Gastrocnemius medialis (tissue), 4 donors: Measurements from ENCODE around the gene TNIP2. TPM values are rescaled to one million over a fixed set of nuclear protein-coding genes. Genes with fewer than 3 reads are reported as not detected.
A peak's percentile ranks its signal among the peaks of the same experiment; 100 is the strongest.

Experiments
- ATAC-seq, 2 donors: fragments of 150-250 bp; one replicate each; pipeline ENCODE4 v1.9.1; 2016
- DNase-seq, 2 donors: peaks; one replicate each; pipeline ENCODE4 v3.0.0-alpha.2; 2019
- H3K27ac ChIP-seq, 4 donors: fragments of 200-600 bp; sonication (generic); 1 replicate in 1 of 4; 2 replicates in 3 of 4; pipeline ENCODE4 v1.5.1; 2016 to 2018; ENCODE audit warnings: mild to moderate bottlenecking in 2 of 4, moderate library complexity in 1 of 4
- H3K27me3 ChIP-seq, 3 donors: fragments of 200-600 bp; sonication (generic) in 2 of 3; 1 replicate in 1 of 3; 2 replicates in 2 of 3; pipeline versions ENCODE4 v1.5.1 to v1.6.0; 2016 to 2019; ENCODE audit warnings: mild to moderate bottlenecking in 1 of 3, moderate library complexity in 1 of 3
- H3K36me3 ChIP-seq, 2 donors: fragments of 200-600 bp; sonication (generic) in 1 of 2; one replicate each; pipeline ENCODE4 v1.5.1; 2017 to 2018
- H3K4me1 ChIP-seq, 2 donors: fragments of 200-600 bp; sonication (generic) in 1 of 2; one replicate each; pipeline ENCODE4 v1.5.1; 2016 to 2017; ENCODE audit warnings: mild to moderate bottlenecking in 2 of 2
- H3K4me3 ChIP-seq, 4 donors: fragments of 200-600 bp; sonication (generic) in 3 of 4; 1 replicate in 1 of 4; 2 replicates in 3 of 4; pipeline ENCODE4 v1.5.1; 2016 to 2019; ENCODE audit warnings: mild to moderate bottlenecking in 2 of 4
- H3K9me3 ChIP-seq, 3 donors: fragments of 200-600 bp; sonication (generic) in 2 of 3; 1 replicate in 1 of 3; 2 replicates in 2 of 3; pipeline ENCODE4 v1.5.1; 2016 to 2019
- CTCF ChIP-seq, 5 experiments: fragments of 450-650 bp in 3 of 5; fragments of 200-600 bp in 2 of 5; sonication (generic) in 2 of 5; IDR thresholded peaks in 4 of 5; conservative IDR thresholded peaks in 1 of 5; 1 replicate in 4 of 5; 2 replicates in 1 of 5; pipeline ENCODE4 v1.5.1; 2016 to 2019; ENCODE audit warnings: antibody characterized with exemption in 5 of 5, mild to moderate bottlenecking in 3 of 5, moderate library complexity in 3 of 5
- POLR2A ChIP-seq, 2 donors: fragments of 450-650 bp; IDR thresholded peaks; one replicate each; pipeline ENCODE4 v1.6.1; 2017; ENCODE audit warnings: antibody characterized with exemption in 2 of 2, mild to moderate bottlenecking in 2 of 2, moderate library complexity in 2 of 2
- in situ Hi-C, 4 donors: fragments of 200-750 bp; cut with MboI; loops; one replicate each; pipeline versions ENCODE4 v1.15.0 to v1.8.0; 2017; ENCODE audit warnings: low sequenced_read_pairs in 4 of 4
- intact Hi-C: fragments of 100-400 bp; cut with DNase I; formaldehyde crosslinking; loops from one replicate; pipeline ENCODE4 v1.15.1; 2023; ENCODE audit warnings: low total_unique reads
- total RNA-seq, 4 donors: library from RNA; depleted of rRNA; stranded (reverse); fragments of >200 nt; gene quantifications; one replicate each; pipeline versions ENCODE4 v1.1.0 to v1.2.3, GENCODE V29; 2016

Gene TNIP2
- total RNA-seq, 4 donors from 2014 or later, result 36.1 to 81.9 (median 66.5) TPM

DNA sequence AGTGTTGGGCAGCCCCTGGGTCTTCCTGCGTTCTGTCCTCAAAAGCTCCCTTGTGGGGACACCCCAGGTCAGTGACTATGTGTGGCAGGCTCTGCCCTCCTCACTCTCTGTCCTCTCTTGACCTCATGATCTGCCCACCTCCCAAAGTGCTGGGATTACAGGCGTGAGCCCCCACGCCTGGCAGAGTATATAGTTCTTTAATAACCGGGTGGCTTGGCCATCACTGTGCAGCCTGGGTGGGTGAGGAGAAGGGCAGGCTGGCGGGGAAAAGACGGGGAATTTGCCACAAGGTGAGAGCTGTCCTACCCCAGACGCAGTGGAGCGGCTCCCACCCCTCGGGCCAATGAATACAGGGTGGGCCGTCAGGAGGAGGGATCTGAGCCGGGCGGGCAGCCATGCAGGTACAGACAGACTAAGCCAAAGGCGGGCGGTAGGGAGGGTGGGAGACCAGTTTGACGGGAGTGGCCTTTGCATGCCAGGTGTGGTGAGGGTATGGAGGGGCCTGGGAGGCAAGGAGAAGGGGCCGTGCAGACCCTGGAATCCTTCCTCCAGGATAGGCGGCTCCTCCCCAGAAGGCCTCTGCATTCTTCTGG is 39.3 kb upstream of the TNIP2 start:
- ATAC-seq (no peak), DNase-seq (no peak)
- in situ Hi-C loops (no loop called here), intact Hi-C loops (no loop called here)
- Histone ChIP-seq H3K36me3 (no peaks in the 10 kb centered on the region), H3K27ac (no peak overlapping the region), H3K9me3 (no peaks in the 10 kb centered on the region), H3K4me3 (no peak overlapping the region), H3K27me3 (no peaks in the 10 kb centered on the region), H3K4me1 (peaks cover 31 to 32% of the 10 kb centered on the region in 2 donors)
- no peak for TF ChIP-seq CTCF (IDR thresholded peaks at IDR 0.05 in 4 of 5, conservative IDR thresholded peaks at IDR 0.05 in 1 of 5)

- no peak for ATAC-seq
- in situ Hi-C loops, result no loop called here
- peak in 1 of 2 donors; percentile 51 for DNase-seq
- H3K4me3 ChIP-seq, result peak overlapping the region in 3 of 4 donors; percentile 61 to 80 (median 65)
- peaks cover 25 to 27% of the 10 kb centered on the region in 2 donors for H3K4me1 ChIP-seq
- H3K27me3 ChIP-seq, result no peaks in the 10 kb centered on the region
- no peaks in the 10 kb centered on the region for H3K9me3 ChIP-seq
- intact Hi-C loops, result no loop called here
- no peak for TF ChIP-seq CTCF (IDR thresholded peaks at IDR 0.05 in 4 of 5, conservative IDR thresholded peaks at IDR 0.05 in 1 of 5)
- H3K36me3 ChIP-seq, result no peaks in the 10 kb centered on the region
- H3K27ac ChIP-seq, result peak overlapping the region in 3 of 4 donors; percentile 23 to 52 (median 48)
Observed at GRCh38 chr4:2794486-2795299, 38.6 kb upstream of the TNIP2 start.

DNA sequence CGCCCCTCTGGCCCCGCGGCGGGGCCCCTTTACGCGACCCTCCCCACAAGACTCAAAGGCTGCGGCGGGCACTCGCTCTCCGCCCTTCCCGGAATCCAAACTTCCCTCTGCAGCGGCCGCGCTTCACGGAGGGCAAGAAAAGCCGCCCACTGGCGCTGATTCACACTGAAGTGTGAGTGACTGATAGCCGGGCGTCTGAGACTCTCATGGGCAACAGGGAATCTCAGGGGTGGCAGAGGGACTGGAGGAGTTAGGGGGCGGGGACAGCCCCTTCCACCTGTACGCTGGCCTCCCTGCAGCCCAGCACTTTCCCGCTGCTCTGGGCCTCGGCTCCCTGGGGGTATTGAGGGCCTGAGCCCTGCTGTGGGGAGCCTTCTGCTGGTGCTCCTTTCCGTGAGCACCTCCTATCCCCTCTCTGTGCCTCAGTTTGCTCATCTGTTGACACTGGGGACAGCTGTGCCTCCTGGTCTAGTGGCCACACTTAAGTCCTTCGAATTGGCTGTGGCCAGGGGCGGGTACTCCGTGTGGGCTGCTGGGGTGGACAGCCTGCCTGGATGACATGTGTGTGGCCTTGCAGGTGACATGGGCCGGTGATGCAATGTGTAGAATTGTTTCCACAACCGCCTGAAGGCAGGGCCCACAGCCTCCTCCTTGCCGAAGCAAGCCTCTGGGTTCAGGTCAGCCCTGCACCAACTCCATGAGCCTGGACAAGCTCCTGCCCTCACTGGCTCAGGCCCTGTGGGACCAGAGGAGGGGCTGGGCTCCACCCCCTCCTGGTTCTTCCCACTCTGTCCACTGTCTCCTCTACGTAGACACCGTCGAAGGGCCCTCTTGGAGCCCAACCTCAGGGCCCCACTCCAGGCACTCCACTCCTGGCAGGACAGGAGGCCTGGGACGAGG is 37.7 kb upstream of the TNIP2 start:
- DNase-seq (peak in 1 of 2 donors; percentile 24), ATAC-seq (peak; percentile 13 to 20)
- Histone ChIP-seq H3K27me3 (no peaks in the 10 kb centered on the region), H3K4me3 (peak overlapping the region; percentile 61 to 80 (median 70)), H3K36me3 (no peaks in the 10 kb centered on the region), H3K27ac (peak overlapping the region; percentile 48 to 59 (median 52)), H3K4me1 (peaks cover 19% of the 10 kb centered on the region in 2 donors), H3K9me3 (no peaks in the 10 kb centered on the region)
- in situ Hi-C loops (no loop called here), intact Hi-C loops (no loop called here)
- TF ChIP-seq POLR2A (IDR thresholded peaks at IDR 0.05) (no peak), CTCF (IDR thresholded peaks at IDR 0.05 in 4 of 5, conservative IDR thresholded peaks at IDR 0.05 in 1 of 5) (no peak)

GRCh38 chr4:2792711-2793585 is 36.8 kb upstream of the TNIP2 start, which contains the start of gene SH3BP2:
Gene SH3BP2, plus strand, starts transcription at chr4:2793085. Its CDS starts 27,533 bp downstream, at chr4:2820618.
- Histone ChIP-seq H3K4me1 (peaks cover 24 to 28% of the 10 kb centered on the region in 2 donors), H3K36me3 (no peaks in the 10 kb centered on the region), H3K27ac (peak within 1 kb of the TSS; percentile 48 to 59 (median 52)), H3K27me3 (no peaks in the 10 kb centered on the region), H3K4me3 (peak within 1 kb of the TSS; percentile 61 to 80 (median 70)), H3K9me3 (no peaks in the 10 kb centered on the region)
- in situ Hi-C loops, result no loop called here
- peak; percentile 38 to 40 for TF ChIP-seq POLR2A (IDR thresholded peaks at IDR 0.05)
- TF ChIP-seq CTCF (IDR thresholded peaks at IDR 0.05 in 4 of 5, conservative IDR thresholded peaks at IDR 0.05 in 1 of 5), result peak in 1 of 5 experiments; percentile 31
- DNase-seq, result peak; percentile 58 to 69
- peak; percentile 64 to 77 for ATAC-seq
- intact Hi-C loops, result no loop called here
